Hematopoietic multipotent progenitor cell treated with erythropoietin and hydrocortisone succinate and interleukin-3 and kit ligand, for 6 days (in vitro differentiated cells): ENCODE data around the gene UBASH3A.

ENCODE experiments used
- DNase-seq: peaks from one replicate; pipeline ENCODE4 v3.0.0-alpha.2; 2015

Gene UBASH3A

GRCh38 chr21:42496839-42497202, 93.1 kb downstream of the UBASH3A start:
- DNase-seq: no peak
